HUES48 (cell line): ENCODE data around the gene SMARCB1.
"Not testable (repeated sequence)": the region's sequence is repeated elsewhere in the genome, so short reads cannot be mapped to it uniquely, and the experiment has no call there.

Experiments
- H3K27ac ChIP-seq: one replicate; pipeline ENCODE4 v1.7.0; 2013; ENCODE audit warnings: low read depth, low read length, inconsistent platforms
- H3K27me3 ChIP-seq: 2 replicates; pipeline ENCODE4 v1.6.1; 2013; ENCODE audit warnings: mild to moderate bottlenecking, low read length; ENCODE audit not compliant: control insufficient read depth, insufficient read depth
- H3K36me3 ChIP-seq: 2 replicates; pipeline ENCODE4 v1.6.1; 2013; ENCODE audit warnings: low read length; ENCODE audit not compliant: control insufficient read depth, insufficient read depth
- H3K4me1 ChIP-seq: 2 replicates; pipeline ENCODE4 v1.6.1; 2013; ENCODE audit warnings: mild to moderate bottlenecking, low read length; ENCODE audit not compliant: control insufficient read depth, insufficient read depth
- H3K4me3 ChIP-seq: 2 replicates; pipeline ENCODE4 v1.5.1; 2013; ENCODE audit warnings: mild to moderate bottlenecking, low read depth, low read length
- H3K9ac ChIP-seq: 2 replicates; pipeline ENCODE4 v1.6.1; 2013; ENCODE audit warnings: mild to moderate bottlenecking, low read depth, low read length, moderate library complexity
- H3K9me3 ChIP-seq: 2 replicates; pipeline ENCODE4 v1.6.1; 2013; ENCODE audit warnings: low read length; ENCODE audit not compliant: control insufficient read depth, insufficient read depth

SMARCB1 gene

GRCh38 chr22:23849009-23850006 is 62.5 kb downstream of the SMARCB1 start:
- no peak overlapping the region for H3K4me3 ChIP-seq
- no peak overlapping the region for H3K27ac ChIP-seq
- H3K9ac ChIP-seq = no peak overlapping the region
- no peaks in the 10 kb centered on the region for H3K9me3 ChIP-seq
- no peaks in the 10 kb centered on the region for H3K36me3 ChIP-seq
- H3K27me3 ChIP-seq = no peaks in the 10 kb centered on the region; the same call in 1 of the 2 replicates
- peaks cover 25% of the 10 kb centered on the region for H3K4me1 ChIP-seq

- Histone ChIP-seq H3K9me3 (no peaks in the 10 kb centered on the region), H3K27me3 (no peaks in the 10 kb centered on the region; the same call in 1 of the 2 replicates), H3K4me1 (peaks cover 25% of the 10 kb centered on the region), H3K9ac (no peak overlapping the region), H3K36me3 (no peaks in the 10 kb centered on the region), H3K4me3 (no peak overlapping the region), H3K27ac (no peak overlapping the region)
These were observed 63.4 kb downstream of the SMARCB1 start for GRCh38 chr22:23850136-23850611.

- Histone ChIP-seq H3K4me1 (peaks cover 11% of the 10 kb centered on the region), H3K36me3 (no peaks in the 10 kb centered on the region), H3K27ac (peak overlapping the region; percentile 88), H3K9ac (peak overlapping the region; percentile 42), H3K27me3 (no peaks in the 10 kb centered on the region), H3K4me3 (peak overlapping the region; percentile 79), H3K9me3 (no peaks in the 10 kb centered on the region)
These were observed 70.2 kb downstream of the SMARCB1 start for GRCh38 chr22:23856721-23857605.

- Histone ChIP-seq H3K4me3 (peak within 1 kb of the TSS; percentile 79), H3K4me1 (peaks cover 11% of the 10 kb centered on the region), H3K27me3 (no peaks in the 10 kb centered on the region), H3K27ac (peak within 1 kb of the TSS; percentile 88), H3K36me3 (peaks cover 1% of the 10 kb centered on the region; the same call in 1 of the 2 replicates), H3K9ac (peak within 1 kb of the TSS; percentile 57), H3K9me3 (no peaks in the 10 kb centered on the region)
These were observed 71.1 kb downstream of the SMARCB1 start, which contains the start of gene SLC2A11 for GRCh38 chr22:23857606-23858483. TSS of gene SLC2A11 (plus strand) at chr22:23857875. CDS start at chr22:23858000, 125 bp downstream.

- Histone ChIP-seq H3K27ac (peak overlapping the region; percentile 88), H3K9me3 (no peaks in the 10 kb centered on the region), H3K4me3 (peak overlapping the region; percentile 79), H3K4me1 (peaks cover 11% of the 10 kb centered on the region), H3K27me3 (no peaks in the 10 kb centered on the region), H3K36me3 (peaks cover 6% of the 10 kb centered on the region), H3K9ac (no peak overlapping the region)
These were observed 71.7 kb downstream of the SMARCB1 start for GRCh38 chr22:23858484-23858815.

GRCh38 chr22:23859201-23859600 is 72.4 kb downstream of the SMARCB1 start:
- Histone ChIP-seq H3K4me1 (peaks cover 11% of the 10 kb centered on the region), H3K9me3 (no peaks in the 10 kb centered on the region), H3K4me3 (no peak overlapping the region), H3K27me3 (no peaks in the 10 kb centered on the region), H3K27ac (no peak overlapping the region), H3K36me3 (peaks cover 6% of the 10 kb centered on the region), H3K9ac (no peak overlapping the region)

- not testable (repeated sequence) for H3K36me3 ChIP-seq, H3K9me3 ChIP-seq, H3K27ac ChIP-seq, H3K4me3 ChIP-seq, H3K27me3 ChIP-seq, H3K9ac ChIP-seq
- H3K4me1 ChIP-seq = peaks cover 11% of the 10 kb centered on the region
These were observed 73.4 kb downstream of the SMARCB1 start for GRCh38 chr22:23860187-23860586.

GRCh38 chr22:23862103-23862502 is 75.3 kb downstream of the SMARCB1 start:
- H3K4me1 ChIP-seq = peaks cover 5% of the 10 kb centered on the region
- no peak overlapping the region for H3K27ac ChIP-seq
- no peaks in the 10 kb centered on the region for H3K9me3 ChIP-seq
- peaks cover 9% of the 10 kb centered on the region for H3K36me3 ChIP-seq
- no peaks in the 10 kb centered on the region for H3K27me3 ChIP-seq
- no peak overlapping the region for H3K9ac ChIP-seq
- no peak overlapping the region for H3K4me3 ChIP-seq

GRCh38 chr22:23864499-23865154 is 77.9 kb downstream of the SMARCB1 start:
- not testable (repeated sequence) for H3K27ac ChIP-seq, H3K4me1 ChIP-seq, H3K9ac ChIP-seq, H3K9me3 ChIP-seq, H3K27me3 ChIP-seq, H3K4me3 ChIP-seq
- H3K36me3 ChIP-seq = peaks cover 30% of the 10 kb centered on the region

- H3K9ac ChIP-seq = no peak overlapping the region
- H3K27ac ChIP-seq = no peak overlapping the region
- H3K4me1 ChIP-seq = no peaks in the 10 kb centered on the region
- H3K36me3 ChIP-seq = peaks cover 31% of the 10 kb centered on the region
- H3K9me3 ChIP-seq = no peaks in the 10 kb centered on the region
- no peaks in the 10 kb centered on the region for H3K27me3 ChIP-seq
- no peak overlapping the region for H3K4me3 ChIP-seq
These were observed 81.8 kb downstream of the SMARCB1 start for GRCh38 chr22:23868580-23868979.
